ENCODE data around the gene EPHB2. TPM values are rescaled to one million over a fixed set of nuclear protein-coding genes. Genes with fewer than 3 reads are reported as not detected.

The EPHB2 gene
- total and polyA plus RNA-seq, 2 of the 13 experiments (the other 11 are each of a cell fraction or from before 2014, with no cell fraction given), result 0.03 to 0.11 TPM

DNA sequence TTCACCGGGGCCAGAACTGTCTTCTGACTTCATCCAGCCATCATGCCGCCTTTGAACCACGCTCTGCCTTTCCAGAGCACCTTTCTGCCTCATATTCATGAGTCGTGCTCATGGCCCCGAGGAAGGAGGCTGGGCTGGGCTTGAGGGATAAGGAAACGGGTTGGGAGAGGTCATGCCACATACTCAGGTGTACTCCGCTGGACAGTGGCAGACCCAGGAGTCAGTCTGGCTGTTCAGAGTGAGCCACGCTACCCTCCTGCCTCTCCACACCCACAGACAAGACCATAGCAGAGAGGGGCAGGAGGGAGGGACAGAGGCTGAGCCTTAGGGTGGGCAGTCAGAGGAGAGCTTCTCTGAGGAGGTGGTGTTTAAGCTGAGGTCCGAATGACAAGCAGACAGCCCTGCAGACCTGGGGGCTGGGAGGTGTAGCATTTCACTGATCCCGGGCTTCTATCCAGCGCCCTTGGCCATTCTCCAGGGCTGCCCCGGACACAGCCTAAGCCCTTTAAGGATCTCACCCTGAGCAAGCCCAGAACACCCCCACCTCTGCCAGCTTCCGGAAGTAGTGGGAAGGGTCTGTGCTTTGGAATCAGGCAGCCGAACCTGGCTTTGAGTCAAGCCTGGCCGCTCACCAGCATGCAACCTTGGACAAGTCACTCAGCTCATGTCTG is 159.7 kb downstream of the EPHB2 start:
- BruUV-seq (replicated peaks), result no TSS peak
- H3K4me1 ChIP-seq (ENCODE audit: insufficient read depth, low read length), result 0 out of 2 replicates have a peak, but pooled peaks cover 7% of the 10 kb centered on the region
- intact Hi-C loops (cut with micrococcal nuclease; ENCODE audit: unreplicated experiment) (no loop called here), in situ Hi-C loops (cut with HindIII; ENCODE audit: extremely low pct_ligation_motif_present, low pct_unique_long_range_greater_than_20kb) (no loop called here)
- FAIRE-seq, result no peak
- H3K27me3 ChIP-seq (ENCODE audit: control insufficient read depth in 1 of 2, insufficient read depth in 2 of 2, low read length in 2 of 2), result peaks cover 7 to 34% of the 10 kb centered on the region in 2 experiments; a peak in 3 of 5 replicates
- TF ChIP-seq, protein P1, sequence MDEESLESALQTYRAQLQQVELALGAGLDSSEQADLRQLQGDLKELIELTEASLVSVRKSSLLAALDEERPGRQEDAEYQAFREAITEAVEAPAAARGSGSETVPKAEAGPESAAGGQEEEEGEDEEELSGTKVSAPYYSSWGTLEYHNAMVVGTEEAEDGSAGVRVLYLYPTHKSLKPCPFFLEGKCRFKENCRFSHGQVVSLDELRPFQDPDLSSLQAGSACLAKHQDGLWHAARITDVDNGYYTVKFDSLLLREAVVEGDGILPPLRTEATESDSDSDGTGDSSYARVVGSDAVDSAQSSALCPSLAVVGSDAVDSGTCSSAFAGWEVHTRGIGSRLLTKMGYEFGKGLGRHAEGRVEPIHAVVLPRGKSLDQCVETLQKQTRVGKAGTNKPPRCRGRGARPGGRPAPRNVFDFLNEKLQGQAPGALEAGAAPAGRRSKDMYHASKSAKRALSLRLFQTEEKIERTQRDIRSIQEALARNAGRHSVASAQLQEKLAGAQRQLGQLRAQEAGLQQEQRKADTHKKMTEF (CRISPR knock-in tag; IDR thresholded peaks at IDR 0.05), result no peak
- TF ChIP-seq SP140L (CRISPR knock-in tag; IDR thresholded peaks at IDR 0.05; ENCODE audit: borderline replicate concordance) (no peak), ATF1 (CRISPR knock-in tag; IDR thresholded peaks at IDR 0.05) (no peak), ZFP62 (CRISPR knock-in tag; IDR thresholded peaks at IDR 0.05) (no peak), TAF15 (IDR thresholded peaks at IDR 0.05; ENCODE audit: low read depth, low read length, poor library complexity, severe bottlenecking) (no peak), POLR2A (IDR thresholded peaks at IDR 0.05; ENCODE audit: insufficient read depth in 1 of 2, low read depth in 2 of 2, low read length in 2 of 2) (no peak), ZNF530 (CRISPR knock-in tag; IDR thresholded peaks at IDR 0.05; ENCODE audit: low read depth) (no peak), TP53 (CRISPR knock-in tag; conservative IDR thresholded peaks at IDR 0.05) (no peak), NONO (IDR thresholded peaks at IDR 0.05) (no peak), NONO (CRISPR knock-in tag; conservative IDR thresholded peaks at IDR 0.05) (no peak), ZNF577 (CRISPR knock-in tag; IDR thresholded peaks at IDR 0.05; ENCODE audit: borderline replicate concordance, low read depth) (no peak), JDP2 (CRISPR knock-in tag; IDR thresholded peaks at IDR 0.05; ENCODE audit: borderline replicate concordance) (no peak), KAT2B (IDR thresholded peaks at IDR 0.05; ENCODE audit: borderline replicate concordance, low read depth, low read length) (no peak)
- TF ChIP-seq, protein P2, sequence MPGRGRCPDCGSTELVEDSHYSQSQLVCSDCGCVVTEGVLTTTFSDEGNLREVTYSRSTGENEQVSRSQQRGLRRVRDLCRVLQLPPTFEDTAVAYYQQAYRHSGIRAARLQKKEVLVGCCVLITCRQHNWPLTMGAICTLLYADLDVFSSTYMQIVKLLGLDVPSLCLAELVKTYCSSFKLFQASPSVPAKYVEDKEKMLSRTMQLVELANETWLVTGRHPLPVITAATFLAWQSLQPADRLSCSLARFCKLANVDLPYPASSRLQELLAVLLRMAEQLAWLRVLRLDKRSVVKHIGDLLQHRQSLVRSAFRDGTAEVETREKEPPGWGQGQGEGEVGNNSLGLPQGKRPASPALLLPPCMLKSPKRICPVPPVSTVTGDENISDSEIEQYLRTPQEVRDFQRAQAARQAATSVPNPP (CRISPR knock-in tag; IDR thresholded peaks at IDR 0.05), result no peak
- TF ChIP-seq, protein P3, sequence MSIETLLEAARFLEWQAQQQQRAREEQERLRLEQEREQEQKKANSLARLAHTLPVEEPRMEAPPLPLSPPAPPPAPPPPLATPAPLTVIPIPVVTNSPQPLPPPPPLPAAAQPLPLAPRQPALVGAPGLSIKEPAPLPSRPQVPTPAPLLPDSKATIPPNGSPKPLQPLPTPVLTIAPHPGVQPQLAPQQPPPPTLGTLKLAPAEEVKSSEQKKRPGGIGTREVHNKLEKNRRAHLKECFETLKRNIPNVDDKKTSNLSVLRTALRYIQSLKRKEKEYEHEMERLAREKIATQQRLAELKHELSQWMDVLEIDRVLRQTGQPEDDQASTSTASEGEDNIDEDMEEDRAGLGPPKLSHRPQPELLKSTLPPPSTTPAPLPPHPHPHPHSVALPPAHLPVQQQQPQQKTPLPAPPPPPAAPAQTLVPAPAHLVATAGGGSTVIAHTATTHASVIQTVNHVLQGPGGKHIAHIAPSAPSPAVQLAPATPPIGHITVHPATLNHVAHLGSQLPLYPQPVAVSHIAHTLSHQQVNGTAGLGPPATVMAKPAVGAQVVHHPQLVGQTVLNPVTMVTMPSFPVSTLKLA (IDR thresholded peaks at IDR 0.05), result no peak
- TF ChIP-seq, protein P4, sequence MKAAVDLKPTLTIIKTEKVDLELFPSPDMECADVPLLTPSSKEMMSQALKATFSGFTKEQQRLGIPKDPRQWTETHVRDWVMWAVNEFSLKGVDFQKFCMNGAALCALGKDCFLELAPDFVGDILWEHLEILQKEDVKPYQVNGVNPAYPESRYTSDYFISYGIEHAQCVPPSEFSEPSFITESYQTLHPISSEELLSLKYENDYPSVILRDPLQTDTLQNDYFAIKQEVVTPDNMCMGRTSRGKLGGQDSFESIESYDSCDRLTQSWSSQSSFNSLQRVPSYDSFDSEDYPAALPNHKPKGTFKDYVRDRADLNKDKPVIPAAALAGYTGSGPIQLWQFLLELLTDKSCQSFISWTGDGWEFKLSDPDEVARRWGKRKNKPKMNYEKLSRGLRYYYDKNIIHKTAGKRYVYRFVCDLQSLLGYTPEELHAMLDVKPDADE (CRISPR knock-in tag; IDR thresholded peaks at IDR 0.05), result no peak
- ChIA-PET CTCF (ENCODE audit: low intra/inter-chr PET ratio, low total read pairs) (no interaction called here), POLR2A (no interaction called here)
- no peak overlapping the region for H3K9ac ChIP-seq (ENCODE audit: insufficient read depth, low read depth, low read length)
- H4K20me1 ChIP-seq (ENCODE audit: insufficient read depth, low read length), result no peaks in the 10 kb centered on the region
- no peaks in the 10 kb centered on the region for H3K9me3 ChIP-seq (ENCODE audit: low read length)
- H3K27ac ChIP-seq (ENCODE audit: extremely low read length, insufficient read depth, low read length), result no peak overlapping the region
- no peak for DNase-seq (ENCODE audit: low spot score)
- H3K4me3 ChIP-seq (replicated peaks in 1 of 3; ENCODE audit: insufficient read depth in 1 of 3, low read depth in 2 of 3, low read length in 3 of 3), result no peak overlapping the region
- no peaks in the 10 kb centered on the region for H3K36me3 ChIP-seq (replicated peaks in 1 of 2; ENCODE audit: control insufficient read depth in 1 of 2, insufficient read depth in 2 of 2, low read length in 2 of 2)
- H3K79me2 ChIP-seq (ENCODE audit: insufficient read depth, low read length), result no peaks in the 10 kb centered on the region
- no peak overlapping the region for H3K4me2 ChIP-seq (ENCODE audit: low read depth, low read length)
- WGBS (ENCODE audit: low lambda C conversion rate), result 45% methylated on average over 9 of the region's 15 CpGs
- ATAC-seq, result no peak
- no peak overlapping the region for H2AFZ ChIP-seq (ENCODE audit: low read length)

Data from HepG2 (cell line).